Gastroesophageal sphincter (tissue), 4 donors: ENCODE results near the gene PSMD5. TPM values are rescaled to one million over a fixed set of nuclear protein-coding genes. Genes with fewer than 3 reads are reported as not detected.

Source experiments
- ATAC-seq: fragments of 150-250 bp; one replicate; pipeline ENCODE4 v1.9.1; 2016; ENCODE audit warnings: mild to moderate bottlenecking, moderate library complexity
- H3K27ac ChIP-seq, 4 donors: fragments of 200-600 bp; sonication (generic) in 3 of 4; 1 replicate in 3 of 4; 2 replicates in 1 of 4; pipeline ENCODE4 v1.5.1; 2016 to 2019
- H3K27me3 ChIP-seq: fragments of 200-600 bp; sonication (generic); one replicate; pipeline ENCODE4 v1.5.1; 2019
- H3K36me3 ChIP-seq, 2 donors: fragments of 200-600 bp; sonication (generic); one replicate each; pipeline ENCODE4 v1.5.1; 2019; ENCODE audit warnings: control low read depth in 1 of 2
- H3K4me1 ChIP-seq, 3 donors: fragments of 200-600 bp; sonication (generic); 1 replicate in 2 of 3; 2 replicates in 1 of 3; pipeline ENCODE4 v1.5.1; 2016 to 2019; ENCODE audit warnings: control low read depth in 2 of 3
- H3K4me3 ChIP-seq, 2 donors: fragments of 200-600 bp; sonication (generic); one replicate each; pipeline ENCODE4 v1.5.1; 2019; ENCODE audit warnings: mild to moderate bottlenecking in 1 of 2, moderate library complexity in 1 of 2
- H3K9me3 ChIP-seq, 3 donors: fragments of 200-600 bp; sonication (generic); one replicate each; pipeline ENCODE4 v1.5.1; 2017 to 2019; ENCODE audit warnings: control low read depth in 2 of 3
- CTCF ChIP-seq, 4 experiments: fragments of 200-600 bp in 2 of 4; fragments of 450-650 bp in 2 of 4; sonication (generic) in 1 of 4; IDR thresholded peaks; one replicate each; pipeline ENCODE4 v1.5.1; 2017 to 2019; ENCODE audit warnings: antibody characterized with exemption in 4 of 4, mild to moderate bottlenecking in 2 of 4, moderate library complexity in 2 of 4
- EP300 ChIP-seq: sonication (generic); formaldehyde crosslinking; IDR thresholded peaks from one replicate; pipeline ENCODE4 v1.6.1; 2017; ENCODE audit warnings: antibody characterized with exemption, mild to moderate bottlenecking
- POLR2A ChIP-seq, 2 donors: fragments of 450-650 bp; IDR thresholded peaks; one replicate each; pipeline ENCODE4 v1.6.1; 2017; ENCODE audit warnings: antibody characterized with exemption in 2 of 2, mild to moderate bottlenecking in 2 of 2, moderate library complexity in 1 of 2
- POLR2AphosphoS5 ChIP-seq: sonication (generic); formaldehyde crosslinking; IDR thresholded peaks from one replicate; pipeline ENCODE4 v1.6.1; 2017; ENCODE audit warnings: antibody characterized with exemption
- WGBS, 2 donors: methylation state at CpG; one replicate each; pipeline ENCODE4 v1.1.5; 2018; ENCODE audit warnings: low coverage in 1 of 2; 5-methylcytosine and 5-hydroxymethylcytosine counted together
- total RNA-seq, 4 donors: library from RNA; depleted of rRNA; stranded (reverse); fragments of >200 nt; gene quantifications; one replicate each; pipeline ENCODE4 v1.1.0, GENCODE V29; 2016

The PSMD5 gene
- total RNA-seq, 4 donors from 2014 or later, result 26.8 to 42.8 (median 33.2) TPM

DNA sequence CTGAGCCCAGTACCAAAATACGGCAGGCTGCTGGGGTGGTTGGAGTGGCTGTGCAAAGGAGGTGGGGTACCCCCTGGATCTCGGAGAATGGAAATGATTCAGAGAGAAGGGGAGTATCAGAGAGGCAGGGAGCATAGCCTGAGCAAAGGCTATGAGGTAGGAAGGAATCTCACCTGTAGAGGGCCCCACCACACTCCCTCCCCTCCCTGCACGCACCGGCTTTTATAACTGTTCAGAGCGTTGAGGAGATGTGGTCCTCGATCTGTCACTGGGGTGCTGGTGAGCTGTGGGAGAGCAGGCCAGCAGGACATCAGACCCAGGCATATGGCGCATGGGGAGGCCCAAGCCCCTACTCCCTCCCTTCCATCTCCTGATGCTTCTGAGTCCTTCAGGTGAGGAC lies 21.1 kb upstream of the PSMD5 start:
- no peak for TF ChIP-seq CTCF (IDR thresholded peaks at IDR 0.05)
- TF ChIP-seq POLR2A (IDR thresholded peaks at IDR 0.05), result no peak
- no peak for TF ChIP-seq EP300
- no peak for TF ChIP-seq POLR2AphosphoS5
- Histone ChIP-seq H3K4me3 (no peak overlapping the region), H3K27me3 (no peaks in the 10 kb centered on the region), H3K27ac (no peak overlapping the region), H3K9me3 (no peaks in the 10 kb centered on the region), H3K36me3 (peaks cover 0 to 84% of the 10 kb centered on the region in 2 donors), H3K4me1 (peaks cover 0 to 9% (median 5%) of the 10 kb centered on the region in 3 donors)
- WGBS, 2 donors, result 65 to 82% methylated on average over 3 to 4 of the region's 7 CpGs
- no peak for ATAC-seq

DNA sequence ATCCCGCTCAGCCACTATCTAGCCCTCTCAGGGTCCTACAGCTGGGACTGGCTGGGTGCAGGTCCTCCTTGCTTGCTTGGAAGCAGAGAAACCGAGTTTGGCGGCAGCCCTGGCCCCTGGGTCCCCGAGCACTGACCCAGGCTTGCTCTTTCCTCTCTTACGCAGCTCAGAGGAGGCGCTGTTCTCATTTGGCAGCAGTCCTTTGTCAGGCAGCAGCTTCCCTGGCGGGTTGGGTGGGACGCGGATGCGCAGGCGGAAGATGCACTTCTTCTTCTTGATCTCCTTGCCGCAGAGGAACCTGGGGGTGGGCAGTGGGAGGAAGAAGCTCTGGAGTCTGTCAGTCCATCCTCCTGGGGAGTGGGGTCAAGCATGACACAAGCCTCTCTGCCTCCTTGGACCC lies 19.7 kb upstream of the PSMD5 start:
- ATAC-seq, result no peak
- H3K36me3 ChIP-seq, result peaks cover 0 to 98% of the 10 kb centered on the region in 2 donors
- TF ChIP-seq EP300, result no peak
- no peak for TF ChIP-seq POLR2A (IDR thresholded peaks at IDR 0.05)
- no peak for TF ChIP-seq CTCF (IDR thresholded peaks at IDR 0.05)
- TF ChIP-seq POLR2AphosphoS5, result no peak
- no peaks in the 10 kb centered on the region for H3K27me3 ChIP-seq
- no peak overlapping the region for H3K4me3 ChIP-seq
- no peak overlapping the region for H3K27ac ChIP-seq
- no peaks in the 10 kb centered on the region for H3K9me3 ChIP-seq
- no CpG with 5 or more reads among the region's 12 CpGs for WGBS, 2 donors
- H3K4me1 ChIP-seq, result no peaks in the 10 kb centered on the region

GRCh38 chr9:120861935-120862334 lies 19.2 kb upstream of the PSMD5 start:
- H3K36me3 ChIP-seq, result peaks cover 0 to 98% of the 10 kb centered on the region in 2 donors
- no peak for ATAC-seq

DNA sequence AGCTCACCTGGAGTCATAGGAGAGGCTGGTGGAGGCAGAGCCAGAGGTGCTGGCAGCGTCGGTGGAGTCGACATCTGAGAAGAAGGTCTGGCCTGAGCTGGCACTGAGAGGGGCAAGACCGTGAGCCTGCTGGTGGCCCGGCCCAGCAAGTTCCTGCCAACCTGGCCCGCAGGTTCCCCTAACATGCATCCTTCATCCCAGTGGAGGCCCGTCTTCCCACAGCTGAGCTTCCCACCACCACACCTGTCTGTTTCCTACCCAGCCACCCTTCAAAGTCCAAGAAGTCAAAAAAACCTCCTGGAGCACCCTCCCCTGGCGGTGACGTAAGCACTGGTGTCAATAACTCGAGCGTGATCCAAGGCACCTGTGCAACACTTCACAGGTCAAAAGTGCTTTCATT lies 17.4 kb upstream of the PSMD5 start:
- no peak for ATAC-seq
- 91 to 93% methylated on average over 5 to 6 of the region's 11 CpGs for WGBS, 2 donors
- H3K4me1 ChIP-seq, result no peaks in the 10 kb centered on the region
- H3K9me3 ChIP-seq, result no peaks in the 10 kb centered on the region
- H3K27ac ChIP-seq, result no peak overlapping the region
- no peaks in the 10 kb centered on the region for H3K27me3 ChIP-seq
- TF ChIP-seq POLR2AphosphoS5 (no peak), CTCF (IDR thresholded peaks at IDR 0.05) (no peak), POLR2A (IDR thresholded peaks at IDR 0.05) (no peak), EP300 (no peak)
- H3K36me3 ChIP-seq, result peaks cover 0 to 87% of the 10 kb centered on the region in 2 donors
- no peak overlapping the region for H3K4me3 ChIP-seq

More at GRCh38 chr9:120861935-120862334, 19.2 kb upstream of the PSMD5 start:
- TF ChIP-seq EP300, result no peak
- TF ChIP-seq POLR2AphosphoS5, result no peak
- no peak for TF ChIP-seq POLR2A (IDR thresholded peaks at IDR 0.05)
- no peak for TF ChIP-seq CTCF (IDR thresholded peaks at IDR 0.05)
- 60 to 83% methylated on average over 1 to 4 of the region's 6 CpGs for WGBS, 2 donors
- Histone ChIP-seq H3K4me1 (no peaks in the 10 kb centered on the region), H3K27ac (no peak overlapping the region), H3K27me3 (no peaks in the 10 kb centered on the region), H3K9me3 (no peaks in the 10 kb centered on the region), H3K4me3 (no peak overlapping the region)

DNA sequence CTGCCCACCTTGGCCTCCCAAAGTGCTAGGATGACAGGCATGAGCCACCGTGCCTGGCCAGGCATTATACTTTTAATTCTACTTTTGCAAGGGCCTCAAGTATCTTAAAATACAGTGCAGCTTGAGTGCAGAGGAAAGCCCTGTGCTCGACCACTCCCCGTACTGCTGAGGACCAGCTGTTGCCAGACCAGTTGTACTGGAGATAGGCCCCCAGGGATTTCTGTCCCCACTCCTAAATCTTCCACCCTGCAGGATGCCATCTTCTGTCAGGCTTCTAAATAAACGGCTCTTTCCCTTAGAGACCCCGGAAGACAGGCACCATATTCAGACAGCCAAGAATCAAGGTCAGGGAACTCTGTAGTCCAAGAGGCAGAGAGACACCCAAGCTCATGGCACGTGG lies 16.6 kb upstream of the PSMD5 start:
- Histone ChIP-seq H3K4me1 (no peaks in the 10 kb centered on the region), H3K27me3 (no peaks in the 10 kb centered on the region), H3K9me3 (no peaks in the 10 kb centered on the region), H3K36me3 (peaks cover 0 to 88% of the 10 kb centered on the region in 2 donors), H3K4me3 (no peak overlapping the region), H3K27ac (no peak overlapping the region)
- no peak for TF ChIP-seq POLR2A (IDR thresholded peaks at IDR 0.05)
- no peak for TF ChIP-seq CTCF (IDR thresholded peaks at IDR 0.05)
- no peak for TF ChIP-seq EP300
- no peak for TF ChIP-seq POLR2AphosphoS5
- 72 to 83% methylated on average over 1 to 4 of the region's 6 CpGs for WGBS, 2 donors
- ATAC-seq, result no peak
